ENCODE measurements around the gene PDE4D. TPM values are rescaled to one million over a fixed set of nuclear protein-coding genes. Genes with fewer than 3 reads are reported as not detected.

Gene PDE4D
- total RNA-seq, 1 experiment from 2014 or later, result 2.4 TPM

GRCh38 chr5:59321642-59322041, 571.9 kb downstream of the PDE4D start:
- Histone ChIP-seq H3K4me3 (ENCODE audit: low read depth in 2 of 2, low read length in 2 of 2) (no peak overlapping the region), H3K27ac (ENCODE audit: low read length) (no peak overlapping the region), H3K4me1 (ENCODE audit: control insufficient read depth, insufficient read depth, low read length) (no peaks in the 10 kb centered on the region), H3K9me3 (ENCODE audit: control insufficient read depth, insufficient read depth, low read depth, low read length) (no peaks in the 10 kb centered on the region), H3K27me3 (ENCODE audit: control insufficient read depth, insufficient read depth, low read length) (no peaks in the 10 kb centered on the region), H3K36me3 (ENCODE audit: control insufficient read depth, insufficient read depth, low read length) (no peaks in the 10 kb centered on the region)
- BruUV-seq (replicated peaks), result no TSS peak
- ATAC-seq (no peak), DNase-seq (ENCODE audit: low read depth, low spot score) (no peak)
- CTCF ChIA-PET, result no interaction called here
- intact Hi-C loops (cut with micrococcal nuclease; ENCODE audit: unreplicated experiment), result no loop called here
- no peak for TF ChIP-seq REST (IDR thresholded peaks at IDR 0.05; ENCODE audit: insufficient read depth in 1 of 2, low read depth in 2 of 2, low read length in 1 of 2)
- no peak for TF ChIP-seq SIN3A (IDR thresholded peaks at IDR 0.05; ENCODE audit: borderline replicate concordance, insufficient read depth, low read depth, low read length)
- POLR2A ChIA-PET, result no interaction called here
- in situ Hi-C loops (cut with HindIII; ENCODE audit: low pct_unique_long_range_greater_than_20kb, low sequenced_read_pairs), result no loop called here

- TF ChIP-seq SIN3A (IDR thresholded peaks at IDR 0.05; ENCODE audit: borderline replicate concordance, insufficient read depth, low read depth, low read length), result no peak
- TF ChIP-seq TCF7L2 (IDR thresholded peaks at IDR 0.05; ENCODE audit: low read depth, low read length), result no peak
- no peak for TF ChIP-seq CTCF (IDR thresholded peaks at IDR 0.05)
- TF ChIP-seq REST (IDR thresholded peaks at IDR 0.05; ENCODE audit: insufficient read depth in 1 of 2, low read depth in 2 of 2, low read length in 1 of 2), result no peak
- no peak for TF ChIP-seq POLR2AphosphoS5 (IDR thresholded peaks at IDR 0.05; ENCODE audit: low read depth, low read length)
- CTCF ChIA-PET, result no interaction called here
- H3K4me1 ChIP-seq (ENCODE audit: control insufficient read depth, insufficient read depth, low read length), result no peaks in the 10 kb centered on the region
- no peak for DNase-seq (ENCODE audit: low read depth, low spot score)
- no peaks in the 10 kb centered on the region for H3K27me3 ChIP-seq (ENCODE audit: control insufficient read depth, insufficient read depth, low read length)
- H3K9me3 ChIP-seq (ENCODE audit: control insufficient read depth, insufficient read depth, low read depth, low read length), result no peaks in the 10 kb centered on the region
- intact Hi-C loops (cut with micrococcal nuclease; ENCODE audit: unreplicated experiment), result no loop called here
- no peaks in the 10 kb centered on the region for H3K36me3 ChIP-seq (ENCODE audit: control insufficient read depth, insufficient read depth, low read length)
- no peak for ATAC-seq
- no peak overlapping the region for H3K4me3 ChIP-seq (ENCODE audit: low read depth in 2 of 2, low read length in 2 of 2)
- in situ Hi-C loops (cut with HindIII; ENCODE audit: low pct_unique_long_range_greater_than_20kb, low sequenced_read_pairs), result no loop called here
- POLR2A ChIA-PET, result no interaction called here
- no peak overlapping the region for H3K27ac ChIP-seq (ENCODE audit: low read length)
- no TSS peak for BruUV-seq (replicated peaks)
These were observed 573.1 kb downstream of the PDE4D start for GRCh38 chr5:59320420-59320819.
